Activated naive CD4-positive, alpha-beta T cell treated with anti-CD3 and anti-CD28 coated beads, Interleukin-2, amount 50 U/mL, for 16 hours (primary cell): ENCODE measurements around the gene HEYL.

Experiments
- DNase-seq: peaks from one replicate; pipeline ENCODE4 v3.0.0-alpha.2; 2020

The HEYL gene

GRCh38 chr1:39662861-39663260 lies 23.4 kb upstream of the HEYL start:
- DNase-seq = no peak

GRCh38 chr1:39659538-39659937 lies 20.1 kb upstream of the HEYL start:
- DNase-seq = no peak

- DNase-seq = no peak
Measured at GRCh38 chr1:39659110-39659509, 19.7 kb upstream of the HEYL start.

- peak; percentile 64 for DNase-seq
Measured at GRCh38 chr1:39657923-39658485, 18.6 kb upstream of the HEYL start.

- no peak for DNase-seq
Measured at GRCh38 chr1:39657402-39657801, 18.0 kb upstream of the HEYL start.

GRCh38 chr1:39656391-39656790 lies 16.9 kb upstream of the HEYL start:
- no peak for DNase-seq

GRCh38 chr1:39655578-39656268 lies 16.3 kb upstream of the HEYL start:
- no peak for DNase-seq

- no peak for DNase-seq
Measured at GRCh38 chr1:39654291-39654690, 14.8 kb upstream of the HEYL start.

GRCh38 chr1:39653546-39654031 lies 14.1 kb upstream of the HEYL start:
- peak; percentile 75 for DNase-seq

- no peak for DNase-seq
Measured at GRCh38 chr1:39652554-39652953, 13.1 kb upstream of the HEYL start.

- no peak for DNase-seq
Measured at GRCh38 chr1:39652105-39652504, 12.7 kb upstream of the HEYL start.

- no peak for DNase-seq
Measured at GRCh38 chr1:39650431-39650830, 11.0 kb upstream of the HEYL start.

GRCh38 chr1:39649636-39650185 lies 10.3 kb upstream of the HEYL start:
- DNase-seq = no peak

- no peak for DNase-seq
Measured at GRCh38 chr1:39648496-39648895, 9.1 kb upstream of the HEYL start.

GRCh38 chr1:39647247-39647646 lies 7.8 kb upstream of the HEYL start:
- no peak for DNase-seq

GRCh38 chr1:39646232-39647081 lies 7.0 kb upstream of the HEYL start:
- DNase-seq = no peak

- DNase-seq = no peak
Measured at GRCh38 chr1:39645411-39646043, 6.1 kb upstream of the HEYL start.

GRCh38 chr1:39643705-39644104 lies 4.3 kb upstream of the HEYL start:
- no peak for DNase-seq

GRCh38 chr1:39642796-39643195 lies 3.4 kb upstream of the HEYL start:
- no peak for DNase-seq

- DNase-seq = no peak
Measured at GRCh38 chr1:39640861-39641260, 1.4 kb upstream of the HEYL start.

- no peak for DNase-seq
Measured at GRCh38 chr1:39638965-39639304, 508 bp downstream of the HEYL start.

GRCh38 chr1:39637361-39637760 lies 2.1 kb downstream of the HEYL start:
- no peak for DNase-seq

- no peak for DNase-seq
Measured at GRCh38 chr1:39635871-39636210, 3.6 kb downstream of the HEYL start.
